NCI-H82 treated with DMSO at 0.1 percent for 48 hours (cell line): ENCODE measurements around the gene DRC7.
"Not testable (repeated sequence)": the region's sequence is repeated elsewhere in the genome, so short reads cannot be mapped to it uniquely, and the experiment has no call there.

Source experiments
- DNase-seq: peaks from one replicate; lab custom pipeline; 2025; ENCODE audit not compliant: unreplicated experiment; lab: John Stamatoyannopoulos, UW

DRC7 gene

GRCh38 chr16:57711993-57712392, 17.4 kb downstream of the DRC7 start:
- no peak for DNase-seq

DNA sequence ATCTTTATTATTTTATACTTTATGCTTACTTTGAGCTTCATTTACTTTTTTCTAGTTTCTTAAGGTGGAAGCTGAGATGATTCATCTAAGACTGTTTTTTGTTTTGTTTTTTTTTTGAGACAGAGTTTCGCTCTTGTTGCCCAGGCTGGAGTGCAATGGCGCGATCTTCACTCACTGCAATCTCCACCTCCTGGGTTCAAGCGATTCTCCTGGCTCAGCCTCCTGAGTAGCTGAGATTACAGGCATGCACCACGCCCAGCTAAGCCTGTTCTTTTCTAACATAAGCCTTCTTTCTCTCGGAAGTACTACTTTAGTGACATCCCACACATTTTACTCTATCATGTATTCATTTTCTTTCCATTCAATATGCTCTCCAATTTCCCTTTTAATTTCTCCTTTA, 18.0 kb downstream of the DRC7 start:
- not testable (repeated sequence) for DNase-seq

DNA sequence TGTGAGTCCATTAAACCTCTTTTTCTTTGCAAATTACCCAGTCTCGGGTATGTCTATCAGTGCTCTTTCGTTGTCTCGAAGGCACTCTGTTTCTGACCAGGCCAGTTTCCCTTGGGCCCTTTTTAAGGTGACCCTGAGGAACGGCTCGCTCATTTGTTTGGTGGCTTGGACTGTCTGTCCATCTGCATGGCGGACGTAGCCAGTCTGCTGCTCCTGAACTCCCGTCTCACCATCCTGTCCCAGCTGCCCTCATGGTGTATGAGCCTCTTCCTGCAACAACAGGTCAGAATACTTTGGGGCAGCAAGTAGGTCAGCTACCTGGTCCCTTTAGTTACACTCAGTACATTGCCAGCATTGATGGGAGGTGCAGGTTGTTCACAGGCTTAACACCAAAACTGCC, 19.0 kb downstream of the DRC7 start:
- DNase-seq = no peak

- no peak for DNase-seq
These were observed 19.4 kb downstream of the DRC7 start for GRCh38 chr16:57714047-57714446.

DNA sequence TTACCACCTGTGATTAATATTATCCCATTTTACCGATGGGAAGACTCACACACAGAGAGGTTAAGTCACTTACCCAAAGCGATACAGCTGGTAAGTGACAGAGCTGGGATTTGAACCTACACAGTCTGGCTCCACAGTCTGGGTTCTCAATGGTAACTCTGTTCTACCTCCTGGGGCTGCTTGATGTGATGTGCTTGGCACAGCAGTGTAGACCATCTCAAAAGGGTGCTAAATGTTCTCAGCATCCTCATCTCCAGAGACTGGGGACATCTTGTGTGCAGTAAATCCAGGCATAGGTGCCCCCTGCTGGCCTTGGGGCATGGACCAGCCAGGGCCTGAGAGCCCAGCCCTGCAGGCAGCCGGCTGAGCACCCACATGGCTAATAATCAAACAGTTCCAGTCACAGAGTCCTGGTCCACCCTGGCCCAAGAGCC, 25.6 kb downstream of the DRC7 start:
- DNase-seq = no peak

DNA sequence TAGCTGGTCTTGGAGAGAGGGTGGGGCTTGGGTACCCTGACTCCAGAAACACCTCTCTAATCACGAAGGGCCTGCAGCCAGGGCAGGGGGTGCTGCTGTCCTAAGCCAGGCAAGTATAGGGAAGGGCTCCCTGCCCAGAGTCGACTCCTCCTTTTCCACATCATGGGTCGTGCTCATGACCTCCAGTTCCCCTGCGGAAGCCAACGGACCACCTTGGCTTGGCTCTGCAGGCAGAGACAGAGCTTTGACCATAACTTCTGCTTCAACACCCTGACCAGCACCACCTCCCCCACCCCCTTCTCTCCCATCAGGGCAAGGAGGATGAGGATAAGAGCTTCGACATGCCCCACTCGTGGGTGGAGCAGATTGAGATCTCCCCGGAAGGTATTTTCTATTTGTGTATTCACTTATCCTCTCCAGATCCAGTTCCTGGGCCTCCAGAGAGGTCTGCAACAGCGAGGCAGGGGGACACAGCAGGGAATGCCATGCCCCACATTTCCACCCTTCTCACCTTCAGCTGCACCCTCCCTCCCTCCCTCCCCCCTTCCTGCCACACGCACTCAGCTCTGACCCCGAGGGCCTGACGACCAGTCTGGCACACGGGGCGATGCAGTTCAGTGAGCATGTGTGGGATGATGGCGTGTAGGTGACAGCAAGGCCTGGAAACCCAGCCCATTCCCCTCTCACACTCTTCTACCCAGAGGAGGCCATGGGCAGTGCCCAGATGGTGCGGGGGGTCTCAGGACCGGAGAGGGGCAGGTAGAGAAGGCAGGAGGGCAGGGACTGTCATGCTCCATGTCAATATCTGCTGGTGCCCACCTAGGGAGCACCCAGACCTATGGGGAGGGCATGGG, 27.0 kb downstream of the DRC7 start:
- no peak for DNase-seq

GRCh38 chr16:57722210-57722499, 27.5 kb downstream of the DRC7 start:
- DNase-seq = no peak

- DNase-seq = no peak
These were observed 28.0 kb downstream of the DRC7 start for GRCh38 chr16:57722651-57723050.

DNA sequence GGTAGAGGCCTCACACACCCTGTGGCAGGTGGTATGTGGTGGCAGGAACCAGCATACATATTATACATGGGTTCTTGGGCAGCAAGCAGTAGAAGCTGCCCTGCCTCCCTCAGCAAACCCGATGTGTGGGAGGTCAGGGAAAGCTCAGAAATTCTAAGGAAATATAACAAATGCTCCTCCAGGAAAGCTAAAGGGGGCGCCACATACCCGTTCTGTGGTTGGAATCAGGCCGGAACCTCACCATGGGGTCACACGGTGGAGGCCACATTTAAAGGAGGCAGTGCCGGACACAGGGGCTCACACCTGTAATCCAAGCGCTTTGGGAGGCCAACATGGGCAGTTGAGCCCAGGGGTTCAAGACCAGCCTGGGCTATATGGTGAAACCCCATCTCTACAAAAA, 28.6 kb downstream of the DRC7 start:
- no peak for DNase-seq

- DNase-seq = no peak
These were observed 29.9 kb downstream of the DRC7 start for GRCh38 chr16:57724531-57724930.

GRCh38 chr16:57725151-57725550, 30.5 kb downstream of the DRC7 start:
- no peak for DNase-seq

- DNase-seq = no peak
These were observed 30.9 kb downstream of the DRC7 start for GRCh38 chr16:57725554-57725953.

- DNase-seq = no peak
These were observed 31.4 kb downstream of the DRC7 start for GRCh38 chr16:57725976-57726375.

DNA sequence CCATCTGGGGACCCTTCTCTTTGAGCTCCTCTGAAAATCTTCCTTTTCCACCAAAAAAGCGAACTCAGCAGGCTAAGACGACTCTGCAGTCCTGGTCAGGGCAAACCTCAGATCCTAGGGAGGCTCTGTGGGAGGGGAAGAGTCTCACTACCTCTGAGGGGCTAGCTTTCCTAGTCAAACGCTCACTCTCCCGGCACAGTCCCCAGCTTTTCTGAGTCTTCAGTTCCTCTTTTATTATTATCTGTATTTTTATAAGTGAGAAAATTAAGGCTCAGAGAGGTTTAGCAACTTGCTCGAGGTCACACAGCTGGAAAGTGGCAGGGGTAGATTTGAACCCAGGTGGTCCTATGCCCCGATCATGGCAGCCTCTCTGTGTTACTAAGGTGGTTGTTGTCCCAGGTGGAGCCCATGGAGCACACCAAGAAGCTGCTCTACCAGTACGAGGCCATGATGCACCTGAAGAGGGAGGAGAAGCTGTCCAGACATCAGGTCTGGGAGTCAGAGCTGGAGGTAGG, 31.9 kb downstream of the DRC7 start:
- DNase-seq = no peak

DNA sequence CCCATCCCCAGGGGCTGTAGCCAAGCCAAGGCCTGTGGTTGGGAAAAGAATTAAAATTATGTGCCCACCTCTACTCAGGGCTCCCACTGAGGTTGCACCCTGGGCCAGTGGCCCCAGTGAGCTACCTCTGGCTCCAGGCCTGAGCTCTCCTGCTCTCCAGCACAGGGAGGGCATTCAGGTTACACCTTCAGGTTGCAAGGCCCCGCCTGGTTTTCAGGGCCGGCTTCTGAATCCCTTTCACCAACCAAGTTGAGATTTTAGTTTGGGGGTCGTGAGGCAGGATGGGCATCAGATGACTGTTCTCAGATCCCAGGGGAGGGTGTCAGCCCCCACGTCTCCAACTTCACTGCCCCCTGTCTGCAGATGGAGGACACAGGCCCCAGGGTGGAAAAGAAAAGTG, 33.0 kb downstream of the DRC7 start:
- DNase-seq = no peak

DNA sequence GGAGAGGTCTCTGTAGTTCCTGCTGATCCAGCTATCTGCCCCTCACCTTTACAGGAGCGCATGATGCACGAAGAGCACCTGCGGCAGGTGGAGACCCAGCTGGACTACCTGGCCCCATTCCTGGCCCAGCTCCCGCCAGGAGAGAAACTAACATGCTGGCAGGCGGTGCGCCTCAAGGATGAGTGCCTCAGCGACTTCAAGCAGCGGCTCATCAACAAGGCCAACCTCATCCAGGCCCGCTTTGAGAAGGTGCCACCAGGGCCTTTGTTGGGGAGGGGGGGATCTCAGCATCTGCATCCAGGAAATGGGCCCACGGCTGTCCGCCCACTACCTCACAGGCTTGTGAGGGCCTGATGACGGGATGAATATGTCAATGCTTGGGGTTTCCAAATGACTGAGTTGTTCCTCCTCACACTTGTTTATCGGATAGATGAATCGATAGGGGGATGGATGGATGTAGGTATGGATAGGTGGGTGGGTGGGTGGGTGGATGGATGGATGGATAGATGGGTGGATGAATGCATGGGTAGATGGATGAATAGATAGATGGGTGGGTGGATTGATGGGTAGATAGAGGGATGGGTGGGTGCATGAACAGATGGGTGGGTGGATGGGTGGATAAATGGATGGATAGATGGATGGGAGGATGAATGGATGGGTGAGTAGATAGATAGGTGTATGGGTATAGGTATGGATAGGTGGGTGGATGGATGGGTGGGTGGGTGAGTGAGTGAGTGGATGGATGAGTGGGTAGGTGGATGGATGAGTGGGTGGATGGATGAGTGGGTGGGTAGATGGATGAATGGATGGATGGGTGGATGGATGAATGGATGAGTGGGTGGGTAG, 34.0 kb downstream of the DRC7 start:
- no peak for DNase-seq

DNA sequence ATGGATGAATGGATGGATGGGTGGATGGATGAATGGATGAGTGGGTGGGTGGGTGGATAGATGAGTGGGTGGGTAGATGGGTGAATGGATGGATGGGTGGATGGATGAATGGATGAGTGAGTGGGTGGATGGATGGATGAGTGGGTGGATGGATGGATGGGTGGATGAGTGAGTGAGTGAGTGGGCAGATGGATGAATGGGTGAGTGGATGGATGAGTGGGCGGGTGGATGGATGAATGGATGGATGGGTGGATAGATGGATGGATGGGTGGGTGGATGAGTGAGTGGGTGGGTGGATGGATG, 34.5 kb downstream of the DRC7 start:
- DNase-seq = no peak

GRCh38 chr16:57729852-57730251, 35.2 kb downstream of the DRC7 start:
- DNase-seq = not testable (repeated sequence)

- no peak for DNase-seq
These were observed 36.4 kb downstream of the DRC7 start for GRCh38 chr16:57730771-57731730.

GRCh38 chr16:57732037-57732436, 37.4 kb downstream of the DRC7 start:
- no peak for DNase-seq

DNA sequence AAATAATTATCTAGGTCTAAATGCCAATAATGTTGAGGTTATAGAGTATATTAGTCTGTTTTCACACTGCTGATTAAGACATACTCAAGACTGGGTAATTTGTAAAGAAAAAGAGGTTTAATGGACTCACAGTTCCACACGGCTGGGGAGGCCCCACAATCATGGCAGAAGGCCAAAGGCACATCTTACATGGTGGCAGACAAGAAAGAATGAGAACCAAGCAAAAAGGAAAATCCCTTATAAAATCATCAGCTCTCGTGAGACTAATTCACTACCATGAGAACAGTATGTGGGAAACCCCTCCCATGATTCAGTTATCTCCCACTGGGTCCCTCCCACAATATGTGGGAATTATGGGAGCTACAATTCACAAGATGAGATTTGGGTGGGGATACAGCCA, 38.1 kb downstream of the DRC7 start:
- DNase-seq = no peak
